ENCODE measurements around the gene ARSH. TPM values are rescaled to one million over a fixed set of nuclear protein-coding genes. Genes with fewer than 3 reads are reported as not detected.

ARSH gene
- total RNA-seq, 1 experiment from 2014 or later, result not detected

DNA sequence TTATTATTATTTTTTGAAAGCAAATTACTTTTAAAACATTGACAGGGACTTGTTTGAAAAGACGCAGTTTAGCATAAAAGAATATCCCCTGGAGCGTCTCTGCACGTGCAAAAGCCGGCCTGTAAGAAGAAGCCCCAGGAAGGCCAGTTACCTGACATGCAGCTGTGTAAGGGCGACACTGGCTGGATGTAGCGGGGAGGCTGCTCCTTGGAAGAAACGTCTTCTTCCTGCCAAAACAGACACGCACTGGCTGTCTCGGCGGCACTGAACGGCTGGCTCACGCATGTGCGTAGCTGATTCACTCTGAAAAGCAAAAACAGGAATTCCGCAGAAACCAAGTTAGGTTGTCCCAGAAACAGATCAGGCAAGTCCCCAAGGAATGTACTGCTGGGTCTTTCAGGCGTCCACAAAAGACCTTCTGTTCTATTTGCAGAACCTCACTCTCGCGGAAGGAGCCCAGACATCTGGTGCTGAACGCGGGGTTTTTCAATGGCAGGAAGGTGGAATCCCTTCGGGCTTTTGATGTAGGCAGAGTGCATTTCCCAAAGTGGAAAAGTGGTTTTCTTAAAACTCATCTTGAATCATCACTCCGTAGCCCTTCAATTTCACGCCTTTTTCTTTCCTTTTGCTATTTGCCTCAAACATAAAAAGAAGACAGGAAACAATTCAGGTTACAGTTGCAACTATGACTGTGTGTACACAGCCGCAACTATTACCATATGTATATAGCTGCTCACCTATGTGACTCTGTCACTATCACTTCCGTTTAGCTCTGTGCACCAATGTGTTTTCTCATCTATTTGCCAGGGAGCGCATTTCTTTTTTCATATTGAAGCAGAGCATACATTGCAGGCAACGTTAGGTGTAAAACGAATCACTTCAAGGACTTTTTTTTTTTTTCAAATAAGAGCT is 38.1 kb upstream of the ARSH start:
- Histone ChIP-seq H3K79me2 (ENCODE audit: low read length) (no peaks in the 10 kb centered on the region), H3K4me3 (ENCODE audit: low read length) (peak overlapping the region; percentile 63), H3K4me1 (ENCODE audit: insufficient read depth, low read length) (no peaks in the 10 kb centered on the region; the same call in 1 of the 2 replicates), H3K27me3 (ENCODE audit: low read length) (no peaks in the 10 kb centered on the region), H3K27ac (ENCODE audit: low read length) (no peak overlapping the region), H3K9ac (ENCODE audit: low read length) (no peak overlapping the region), H2AFZ (ENCODE audit: low read length) (peak overlapping the region; percentile 88), H4K20me1 (ENCODE audit: low read length) (no peaks in the 10 kb centered on the region), H3K4me2 (ENCODE audit: low read length) (peak overlapping the region; percentile 85), H3K36me3 (ENCODE audit: low read depth, low read length) (no peaks in the 10 kb centered on the region), H3F3A (ENCODE audit: low read length, unreplicated experiment) (no peaks in the 10 kb centered on the region), H3K9me2 (replicated peaks; ENCODE audit: low read length) (no peaks in the 10 kb centered on the region), H3K9me3 (ENCODE audit: low read length) (no peaks in the 10 kb centered on the region)
- BruUV-seq (replicated peaks), result no TSS peak
- intact Hi-C loops (cut with micrococcal nuclease), result no loop called here
- CTCF ChIA-PET, result no interaction called here
- POLR2A ChIA-PET (ENCODE audit: unreplicated experiment), result no interaction called here
- TF ChIP-seq, protein P1, sequence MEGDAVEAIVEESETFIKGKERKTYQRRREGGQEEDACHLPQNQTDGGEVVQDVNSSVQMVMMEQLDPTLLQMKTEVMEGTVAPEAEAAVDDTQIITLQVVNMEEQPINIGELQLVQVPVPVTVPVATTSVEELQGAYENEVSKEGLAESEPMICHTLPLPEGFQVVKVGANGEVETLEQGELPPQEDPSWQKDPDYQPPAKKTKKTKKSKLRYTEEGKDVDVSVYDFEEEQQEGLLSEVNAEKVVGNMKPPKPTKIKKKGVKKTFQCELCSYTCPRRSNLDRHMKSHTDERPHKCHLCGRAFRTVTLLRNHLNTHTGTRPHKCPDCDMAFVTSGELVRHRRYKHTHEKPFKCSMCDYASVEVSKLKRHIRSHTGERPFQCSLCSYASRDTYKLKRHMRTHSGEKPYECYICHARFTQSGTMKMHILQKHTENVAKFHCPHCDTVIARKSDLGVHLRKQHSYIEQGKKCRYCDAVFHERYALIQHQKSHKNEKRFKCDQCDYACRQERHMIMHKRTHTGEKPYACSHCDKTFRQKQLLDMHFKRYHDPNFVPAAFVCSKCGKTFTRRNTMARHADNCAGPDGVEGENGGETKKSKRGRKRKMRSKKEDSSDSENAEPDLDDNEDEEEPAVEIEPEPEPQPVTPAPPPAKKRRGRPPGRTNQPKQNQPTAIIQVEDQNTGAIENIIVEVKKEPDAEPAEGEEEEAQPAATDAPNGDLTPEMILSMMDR (conservative IDR thresholded peaks at IDR 0.05; ENCODE audit: low read depth, low read length), result no peak; the same call in 1 of the 2 replicates
- TF ChIP-seq EZH2phosphoT487 (IDR thresholded peaks at IDR 0.05; ENCODE audit: borderline replicate concordance, low read length) (no peak), EZH2 (IDR thresholded peaks at IDR 0.05; ENCODE audit: low read length, unreplicated experiment) (no peak)
- DNase-seq (peak; percentile 50), ATAC-seq (peak; percentile 91)

- intact Hi-C loops (cut with micrococcal nuclease), result no loop called here
Observed at GRCh38 chrX:2969021-2969420, 37.3 kb upstream of the ARSH start.

More at GRCh38 chrX:2969021-2969420, 37.3 kb upstream of the ARSH start:
- Histone ChIP-seq H2AFZ (ENCODE audit: low read length) (no peak overlapping the region), H3K9ac (ENCODE audit: low read length) (no peak overlapping the region), H3K9me3 (ENCODE audit: low read length) (no peaks in the 10 kb centered on the region), H3K36me3 (ENCODE audit: low read depth, low read length) (no peaks in the 10 kb centered on the region), H3K4me1 (ENCODE audit: insufficient read depth, low read length) (no peaks in the 10 kb centered on the region; the same call in 1 of the 2 replicates), H4K20me1 (ENCODE audit: low read length) (no peaks in the 10 kb centered on the region), H3K4me2 (ENCODE audit: low read length) (no peak overlapping the region), H3K9me2 (replicated peaks; ENCODE audit: low read length) (no peaks in the 10 kb centered on the region), H3K4me3 (ENCODE audit: low read length) (no peak overlapping the region), H3F3A (ENCODE audit: low read length, unreplicated experiment) (no peaks in the 10 kb centered on the region), H3K27me3 (ENCODE audit: low read length) (0 out of 2 replicates have a peak, but pooled peaks cover 7% of the 10 kb centered on the region), H3K27ac (ENCODE audit: low read length) (no peak overlapping the region), H3K79me2 (ENCODE audit: low read length) (no peaks in the 10 kb centered on the region)
- ATAC-seq (no peak), DNase-seq (no peak)
- BruUV-seq (replicated peaks), result no TSS peak
- CTCF ChIA-PET, result no interaction called here
- POLR2A ChIA-PET (ENCODE audit: unreplicated experiment), result no interaction called here
- TF ChIP-seq EZH2 (IDR thresholded peaks at IDR 0.05; ENCODE audit: low read length, unreplicated experiment) (no peak), EZH2phosphoT487 (IDR thresholded peaks at IDR 0.05; ENCODE audit: borderline replicate concordance, low read length) (no peak)
- TF ChIP-seq, protein P1 (conservative IDR thresholded peaks at IDR 0.05; ENCODE audit: low read depth, low read length), result no peak

Measured in PC-3 (cell line).